Heart left ventricle (tissue), 16 donors: ENCODE data around the gene KCNMA1. TPM values are rescaled to one million over a fixed set of nuclear protein-coding genes. Genes with fewer than 3 reads are reported as not detected.

Experiments
- ATAC-seq, 4 donors: fragments of 200-7000 bp; cut with Tn5 transposase; one replicate each; pipeline ENCODE4 v1.9.1; 2020 to 2022; ENCODE audit warnings: moderate library complexity in 4 of 4, mild to moderate bottlenecking in 3 of 4, moderate number of reproducible peaks in 1 of 4
- DNase-seq, 5 donors: peaks; one replicate each; pipeline ENCODE4 v3.0.0-alpha.2; 2020
- H3K27ac ChIP-seq, 12 donors: fragments of 200-600 bp; sonication (generic) in 4 of 12; one replicate each; pipeline versions ENCODE4 v1.5.0 to v1.8.0; 2016 to 2022; ENCODE audit warnings: mild to moderate bottlenecking in 2 of 12
- H3K27me3 ChIP-seq, 9 donors: fragments of 200-600 bp; sonication (generic) in 2 of 9; one replicate each; pipeline versions ENCODE4 v1.5.1 to v1.8.0; 2016 to 2022; ENCODE audit warnings: mild to moderate bottlenecking in 3 of 9
- H3K36me3 ChIP-seq, 9 donors: fragments of 200-600 bp; sonication (generic) in 2 of 9; one replicate each; pipeline versions ENCODE4 v1.5.0 to v1.8.0; 2018 to 2022; ENCODE audit warnings: mild to moderate bottlenecking in 2 of 9
- H3K4me1 ChIP-seq, 12 donors: fragments of 200-600 bp; sonication (generic) in 4 of 12; one replicate each; pipeline versions ENCODE4 v1.5.0 to v1.8.0; 2016 to 2022; ENCODE audit warnings: mild to moderate bottlenecking in 3 of 12
- H3K4me3 ChIP-seq, 12 donors: fragments of 200-600 bp; sonication (generic) in 4 of 12; one replicate each; pipeline versions ENCODE4 v1.5.0 to v1.8.0; 2017 to 2022; ENCODE audit warnings: mild to moderate bottlenecking in 9 of 12, moderate library complexity in 4 of 12
- H3K9me3 ChIP-seq, 12 donors: fragments of 200-600 bp; sonication (generic) in 4 of 12; one replicate each; pipeline versions ENCODE4 v1.5.0 to v1.8.0; 2016 to 2022; ENCODE audit warnings: mild to moderate bottlenecking in 1 of 12
- POLR2A ChIP-seq, 2 donors: fragments of 450-650 bp; IDR thresholded peaks; one replicate each; pipeline ENCODE4 v1.6.1; 2017; ENCODE audit warnings: antibody characterized with exemption in 2 of 2, mild to moderate bottlenecking in 2 of 2, moderate library complexity in 2 of 2
- WGBS, 4 donors: extraction: QIAGEN DNeasy Blood & Tissue Kit in 2 of 4; methylation state at CpG; one replicate each; pipeline versions ENCODE4 v1.1.5 to v1.1.7; 2013 to 2018; 5-methylcytosine and 5-hydroxymethylcytosine counted together
- intact Hi-C, 10 donors: fragments of 100-400 bp; cut with DNase I; formaldehyde crosslinking; loops; one replicate each; pipeline versions ENCODE4 v1.11.1 to v1.14.2; 2022
- polyA plus RNA-seq, 2 donors: library from polyadenylated mRNA; stranded (reverse); fragments of 200-250 nt; gene quantifications; one replicate each; pipeline ENCODE4 v1.2.3, GENCODE V29; 2013
- total RNA-seq, 9 donors: library from RNA; depleted of rRNA in 2 of 9; stranded (reverse); fragments of >200 nt in 2 of 9; fragmentation: NEBNext Ultra II Directional in 3 of 9; extraction: Animal tissue kit (Norgen Biotek cat#: 25700) in 3 of 9; gene quantifications; one replicate each; pipeline versions ENCODE4 v1.1.0 to v1.2.4, GENCODE V29; 2016 to 2023
- TF ChIP-seq, protein P1 (sequence below), 12 donors: fragments of 200-600 bp; sonication (generic) in 4 of 12; IDR thresholded peaks; one replicate each; pipeline versions ENCODE4 v1.5.0 to v1.8.0; 2018 to 2022; ENCODE audit warnings: antibody characterized with exemption in 12 of 12, mild to moderate bottlenecking in 5 of 12
- donor health status: ischemic (EF 13 %, LVEDD 7.1; RV severe dilation, severe dysfunction).
- donor health status: healthy with polysubstance abuse.
- donor health status: DM: no; HTN: yes; CAD: no.
- donor health status: DM: no; HTN: no; CAD: no.
- donor health status: ischemic (EF 25% LVEDD 6.9; RV normal size, moderate dysfunction).
- donor health status: ischemic (EF 25% LVEDD 5.7; RV mildly dilated, moderate dysfunction).
- donor health status: healthy.
- donor health status: DM: yes; HTN: yes; CAD: no.
- donor health status: ischemic (EF 35%, LVEDD 5.7; RV mildly dilated, moderate dysfunction).
- donor health status: nonischemic (EF 11% LVEDD 7.7; RV severe dilation, severe dysfunction).
- donor health status: DM: yes; HTN: yes; CAD: no.
- donor health status: PGD.
- donor health status: ischemic (EF 29% LVEDD 5.4; RV normal size, mild dysfunction).
- donor health status: nonischemic (EF 23%, LVEDD 6.1; RV moderate dilation, normal function).

Gene KCNMA1
- total and polyA plus RNA-seq, 11 donors: 0.39 to 8.7 (median 1.7) TPM

DNA sequence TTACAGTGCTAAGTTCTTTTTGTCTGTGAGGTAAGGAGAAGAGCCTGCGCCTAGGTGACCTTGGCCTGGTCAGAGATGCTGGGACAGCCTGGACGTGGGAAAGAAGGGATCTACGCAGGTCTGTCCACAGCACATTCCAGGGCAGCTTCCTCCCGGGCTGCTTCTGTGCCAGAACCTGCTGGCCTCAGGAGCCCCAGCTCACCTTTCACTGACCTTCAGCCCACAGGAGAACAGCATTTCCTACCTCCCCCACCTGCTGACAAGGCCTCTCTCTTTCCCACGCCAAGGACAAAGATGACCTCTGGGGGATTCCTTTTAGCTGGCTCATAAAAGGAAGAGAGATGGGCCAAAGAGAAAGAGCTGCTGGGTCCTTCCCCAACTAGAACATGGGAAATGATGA is 260.6 kb downstream of the KCNMA1 start:
- no peaks in the 10 kb centered on the region for H3K4me1 ChIP-seq
- peak overlapping the region in 1 of 12 donors; percentile 79 for H3K27ac ChIP-seq

DNA sequence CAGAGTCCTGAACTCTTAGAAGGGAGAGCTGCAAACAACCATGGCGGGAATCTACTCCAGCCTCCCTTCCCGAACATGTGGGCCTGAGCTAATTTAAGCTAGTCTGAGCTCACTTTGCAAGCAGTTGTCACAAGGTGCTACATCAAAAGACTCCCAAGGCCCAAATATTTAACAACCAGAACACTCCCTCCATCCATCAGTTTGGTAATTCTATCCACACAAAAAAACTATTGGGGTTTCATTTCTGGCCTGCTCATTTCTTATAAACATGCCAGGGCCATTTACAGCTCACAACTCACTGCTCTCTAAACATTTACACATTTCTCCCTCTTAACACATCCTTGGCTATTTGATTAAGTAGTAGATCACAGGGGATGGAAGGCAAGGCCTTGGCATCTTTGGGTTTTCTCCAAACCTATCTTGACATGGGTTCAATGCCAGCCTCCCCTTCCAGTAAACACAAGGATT is 263.4 kb downstream of the KCNMA1 start:
- intact Hi-C loops: no loop called here
- 69 to 88% (median 88%) methylated on average over 2 of the region's 2 CpGs for WGBS, 4 donors
- peaks cover 0 to 7% (median under 1%) of the 10 kb centered on the region in 12 donors for H3K9me3 ChIP-seq
- H3K4me1 ChIP-seq: no peaks in the 10 kb centered on the region
- no peak for DNase-seq
- H3K4me3 ChIP-seq: no peak overlapping the region
- no peak for ATAC-seq
- peak overlapping the region in 1 of 12 donors; percentile 79 for H3K27ac ChIP-seq
- no peaks in the 10 kb centered on the region for H3K36me3 ChIP-seq
- H3K27me3 ChIP-seq: peaks cover 0 to 12% (median 5%) of the 10 kb centered on the region in 9 donors
- TF ChIP-seq, protein P1, sequence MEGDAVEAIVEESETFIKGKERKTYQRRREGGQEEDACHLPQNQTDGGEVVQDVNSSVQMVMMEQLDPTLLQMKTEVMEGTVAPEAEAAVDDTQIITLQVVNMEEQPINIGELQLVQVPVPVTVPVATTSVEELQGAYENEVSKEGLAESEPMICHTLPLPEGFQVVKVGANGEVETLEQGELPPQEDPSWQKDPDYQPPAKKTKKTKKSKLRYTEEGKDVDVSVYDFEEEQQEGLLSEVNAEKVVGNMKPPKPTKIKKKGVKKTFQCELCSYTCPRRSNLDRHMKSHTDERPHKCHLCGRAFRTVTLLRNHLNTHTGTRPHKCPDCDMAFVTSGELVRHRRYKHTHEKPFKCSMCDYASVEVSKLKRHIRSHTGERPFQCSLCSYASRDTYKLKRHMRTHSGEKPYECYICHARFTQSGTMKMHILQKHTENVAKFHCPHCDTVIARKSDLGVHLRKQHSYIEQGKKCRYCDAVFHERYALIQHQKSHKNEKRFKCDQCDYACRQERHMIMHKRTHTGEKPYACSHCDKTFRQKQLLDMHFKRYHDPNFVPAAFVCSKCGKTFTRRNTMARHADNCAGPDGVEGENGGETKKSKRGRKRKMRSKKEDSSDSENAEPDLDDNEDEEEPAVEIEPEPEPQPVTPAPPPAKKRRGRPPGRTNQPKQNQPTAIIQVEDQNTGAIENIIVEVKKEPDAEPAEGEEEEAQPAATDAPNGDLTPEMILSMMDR (IDR thresholded peaks at IDR 0.05): no peak
- TF ChIP-seq POLR2A (IDR thresholded peaks at IDR 0.05): no peak

More for the DNA sequence above, 260.6 kb downstream of the KCNMA1 start:
- H3K27me3 ChIP-seq: peaks cover 0 to 26% (median 5%) of the 10 kb centered on the region in 9 donors
- intact Hi-C loops: no loop called here
- WGBS, 4 donors: 53 to 61% (median 56%) methylated on average over 5 of the region's 5 CpGs
- H3K36me3 ChIP-seq: no peaks in the 10 kb centered on the region
- ATAC-seq (no peak), DNase-seq (no peak)
- TF ChIP-seq, protein P1 (IDR thresholded peaks at IDR 0.05): no peak
- no peak for TF ChIP-seq POLR2A (IDR thresholded peaks at IDR 0.05)
- H3K9me3 ChIP-seq: no peaks in the 10 kb centered on the region
- H3K4me3 ChIP-seq: no peak overlapping the region

DNA sequence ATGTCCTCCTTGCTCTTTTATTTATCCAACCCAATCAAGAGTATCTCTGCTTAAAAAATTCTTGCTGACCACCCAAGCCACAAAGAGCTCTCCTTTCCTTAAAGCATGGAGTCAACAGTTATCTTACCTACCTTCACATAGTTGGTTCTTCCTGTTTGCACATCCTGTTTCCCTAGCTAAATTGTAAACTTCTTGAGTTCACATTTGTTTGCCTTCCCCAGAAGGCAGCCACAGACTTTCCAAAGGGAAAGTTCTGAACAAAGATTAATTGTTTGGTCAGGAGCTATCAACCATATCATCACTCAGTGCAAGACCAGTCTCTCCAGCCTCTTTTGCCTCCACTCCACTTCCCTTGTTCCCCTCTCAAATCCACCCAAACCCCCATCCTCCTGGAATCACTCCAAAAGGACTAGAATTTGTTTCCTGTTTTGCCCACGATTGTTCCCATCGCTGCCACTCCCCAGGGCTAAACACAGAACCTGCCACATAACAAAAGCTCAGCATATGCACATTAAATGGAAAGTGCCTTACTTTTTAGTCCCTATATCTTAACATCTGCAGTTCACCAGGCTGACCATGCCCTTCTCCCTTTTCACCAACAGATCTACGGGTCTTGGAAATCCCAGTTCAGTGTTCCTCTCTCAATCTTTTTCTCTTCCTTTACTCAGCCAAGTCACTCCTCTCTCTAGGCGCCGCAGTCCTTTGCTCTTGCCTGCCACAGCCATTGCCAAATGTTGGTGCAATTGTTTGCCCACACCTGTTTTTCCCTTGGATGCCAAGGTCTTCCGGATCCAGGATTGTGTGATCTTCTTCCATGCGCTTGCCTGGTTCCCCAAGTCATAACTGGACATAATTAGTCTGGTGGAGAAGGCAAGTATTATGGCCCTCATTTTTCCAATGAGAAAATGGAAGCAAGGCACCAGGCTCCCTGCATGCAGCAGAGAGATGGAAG is 265.5 kb downstream of the KCNMA1 start:
- Histone ChIP-seq H3K27me3 (peaks cover 0 to 9% (median 0%) of the 10 kb centered on the region in 9 donors), H3K36me3 (no peaks in the 10 kb centered on the region), H3K4me3 (no peak overlapping the region), H3K9me3 (peaks cover 0 to 23% (median 5%) of the 10 kb centered on the region in 12 donors), H3K4me1 (no peaks in the 10 kb centered on the region), H3K27ac (peak overlapping the region in 1 of 12 donors; percentile 77)
- DNase-seq: no peak
- no peak for ATAC-seq
- WGBS, 4 donors: 71 to 75% (median 73%) methylated on average over 7 of the region's 7 CpGs
- intact Hi-C loops: no loop called here
- TF ChIP-seq POLR2A (IDR thresholded peaks at IDR 0.05): no peak
- TF ChIP-seq, protein P1 (IDR thresholded peaks at IDR 0.05): no peak

DNA sequence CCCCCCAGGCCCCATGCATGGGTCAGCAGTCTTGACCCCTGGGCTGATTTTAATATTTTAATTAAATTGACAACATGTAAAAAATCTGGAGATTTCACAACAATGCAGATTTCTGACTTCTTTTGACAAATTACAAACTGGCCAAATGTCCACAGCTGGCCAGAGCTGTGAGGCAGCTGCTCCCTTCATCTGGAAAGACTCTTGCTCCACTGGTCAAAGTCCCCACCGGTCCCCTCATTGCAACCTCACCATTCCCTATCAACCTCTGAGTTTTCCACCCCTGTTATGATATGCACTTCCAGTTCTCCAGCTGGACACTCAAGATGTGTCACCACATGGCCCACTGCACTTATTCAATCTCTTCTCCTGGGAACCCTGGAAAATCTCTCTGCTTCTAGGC is 266.2 kb downstream of the KCNMA1 start:
- WGBS, 4 donors: 63 to 89% (median 69%) methylated on average over 1 of the region's 1 CpG
- intact Hi-C loops: no loop called here

More for the DNA sequence above, 266.2 kb downstream of the KCNMA1 start:
- TF ChIP-seq POLR2A (IDR thresholded peaks at IDR 0.05): no peak
- TF ChIP-seq, protein P1 (IDR thresholded peaks at IDR 0.05): no peak
- no peak for DNase-seq
- Histone ChIP-seq H3K4me1 (no peaks in the 10 kb centered on the region), H3K27me3 (peaks cover 0 to 9% (median 0%) of the 10 kb centered on the region in 9 donors), H3K9me3 (peaks cover 0 to 23% (median 5%) of the 10 kb centered on the region in 12 donors), H3K27ac (no peak overlapping the region), H3K36me3 (no peaks in the 10 kb centered on the region), H3K4me3 (no peak overlapping the region)
- ATAC-seq: no peak
